BE2C (cell line): Measurements from ENCODE around the gene TMEM141.
"Not testable (repeated sequence)": the region's sequence is repeated elsewhere in the genome, so short reads cannot be mapped to it uniquely, and the experiment has no call there.

Experiments
- DNase-seq: peaks from one replicate; pipeline ENCODE4 v3.0.0-alpha.2; 2020
- H3K27me3 ChIP-seq: fragments of 250-450 bp; sonication (Bioruptor Pico); 2 replicates; pipeline ENCODE4 v1.5.1; 2020; ENCODE audit warnings: mild to moderate bottlenecking
- H3K36me3 ChIP-seq: fragments of 250-450 bp; sonication (Bioruptor Pico); 2 replicates; pipeline ENCODE4 v1.5.1; 2020; ENCODE audit warnings: mild to moderate bottlenecking
- H3K4me1 ChIP-seq: fragments of 250-450 bp; sonication (Bioruptor Pico); 2 replicates; pipeline ENCODE4 v1.5.1; 2020
- H3K4me3 ChIP-seq: 2 replicates; pipeline ENCODE4 v1.5.1; 2011; ENCODE audit warnings: low read depth, low read length
- H3K9me3 ChIP-seq: fragments of 250-450 bp; sonication (Bioruptor Pico); 2 replicates; pipeline ENCODE4 v1.5.1; 2020
- CTCF ChIP-seq: IDR thresholded peaks from 2 replicates; pipeline ENCODE4 v1.5.1; 2012; ENCODE audit warnings: mild to moderate bottlenecking, low read depth, low read length

TMEM141 gene

GRCh38 chr9:136754059-136754572 is 37.0 kb upstream of the TMEM141 start:
- H3K9me3 ChIP-seq, result no peaks in the 10 kb centered on the region; the same call in 1 of the 2 replicates
- TF ChIP-seq CTCF, result no peak
- no peaks in the 10 kb centered on the region for H3K36me3 ChIP-seq
- no peak overlapping the region for H3K4me3 ChIP-seq
- no peak for DNase-seq
- H3K4me1 ChIP-seq, result 0 out of 2 replicates have a peak, but pooled peaks cover 2% of the 10 kb centered on the region
- H3K27me3 ChIP-seq, result no peaks in the 10 kb centered on the region

GRCh38 chr9:136754626-136755301 is 36.4 kb upstream of the TMEM141 start:
- Histone ChIP-seq H3K4me1 (peaks cover 2% of the 10 kb centered on the region; the same call in 1 of the 2 replicates), H3K4me3 (no peak overlapping the region), H3K27me3 (no peaks in the 10 kb centered on the region), H3K9me3 (no peaks in the 10 kb centered on the region; the same call in 1 of the 2 replicates), H3K36me3 (no peaks in the 10 kb centered on the region)
- no peak for TF ChIP-seq CTCF
- no peak for DNase-seq

GRCh38 chr9:136755302-136756133 is 35.6 kb upstream of the TMEM141 start:
- H3K27me3 ChIP-seq, H3K36me3 ChIP-seq, H3K4me3 ChIP-seq, H3K4me1 ChIP-seq, DNase-seq, H3K9me3 ChIP-seq: not testable (repeated sequence)

- DNase-seq, result no peak
- TF ChIP-seq CTCF, result no peak
- no peaks in the 10 kb centered on the region; the same call in 1 of the 2 replicates for H3K9me3 ChIP-seq
- no peak overlapping the region for H3K4me3 ChIP-seq
- peaks cover 14% of the 10 kb centered on the region for H3K4me1 ChIP-seq
- H3K36me3 ChIP-seq, result no peaks in the 10 kb centered on the region
- H3K27me3 ChIP-seq, result no peaks in the 10 kb centered on the region
Measured at GRCh38 chr9:136756134-136756438, 35.1 kb upstream of the TMEM141 start.

- H3K9me3 ChIP-seq, result no peaks in the 10 kb centered on the region; the same call in 1 of the 2 replicates
- TF ChIP-seq CTCF, result no peak
- H3K27me3 ChIP-seq, result no peaks in the 10 kb centered on the region
- H3K4me3 ChIP-seq, result no peak overlapping the region
- no peak for DNase-seq
- H3K4me1 ChIP-seq, result peaks cover 14% of the 10 kb centered on the region
- H3K36me3 ChIP-seq, result no peaks in the 10 kb centered on the region
Measured at GRCh38 chr9:136756836-136757235, 34.3 kb upstream of the TMEM141 start.

- H3K27me3 ChIP-seq, result no peaks in the 10 kb centered on the region
- no peak for DNase-seq
- TF ChIP-seq CTCF, result no peak
- H3K9me3 ChIP-seq, result no peaks in the 10 kb centered on the region
- H3K36me3 ChIP-seq, result no peaks in the 10 kb centered on the region
- no peak overlapping the region for H3K4me3 ChIP-seq
- peaks cover 14% of the 10 kb centered on the region for H3K4me1 ChIP-seq
Measured at GRCh38 chr9:136757328-136757727, 33.8 kb upstream of the TMEM141 start.
